Endothelial cell of hepatic sinusoid (primary cell): ENCODE measurements around the gene ADCY4.
"Not testable (repeated sequence)": the region's sequence is repeated elsewhere in the genome, so short reads cannot be mapped to it uniquely, and the experiment has no call there.

Experiments used
- in situ Hi-C: cut with HindIII; loops from 2 replicates; pipeline ENCODE4 v1.10.0; 2017; ENCODE audit warnings: low sequenced_read_pairs

Gene ADCY4

DNA sequence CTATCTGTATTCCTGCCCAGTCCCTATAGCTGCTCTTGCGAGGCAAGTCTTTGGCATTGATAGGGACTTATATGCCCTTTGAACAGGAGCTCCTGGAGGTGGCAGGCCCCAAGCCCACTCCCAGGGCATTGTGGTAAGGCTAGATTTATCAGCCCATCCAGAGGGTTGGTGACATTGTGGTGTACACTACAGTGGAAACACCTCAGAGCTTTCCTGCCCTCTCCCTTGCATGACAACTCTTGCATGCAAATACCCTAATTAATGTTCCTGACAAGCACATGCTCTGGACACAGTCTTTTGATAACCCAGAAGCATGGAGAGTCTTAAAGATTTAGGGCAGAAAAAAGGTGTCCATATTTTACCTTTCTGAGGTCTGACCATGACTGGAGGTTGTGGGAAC is 5.7 kb upstream of the ADCY4 start:
- in situ Hi-C loops: no loop called here

- in situ Hi-C loops: loop anchor here (5.0 kb wide), 2 partner anchors 62 to 98 kb away; no protein-coding TSS in a partner anchor
Measured at GRCh38 chr14:24339284-24340151, 4.6 kb upstream of the ADCY4 start, which contains the start of gene RIPK3. Gene RIPK3, minus strand, starts transcription at chr14:24339991. Its CDS starts 165 bp downstream, at chr14:24339826.

DNA sequence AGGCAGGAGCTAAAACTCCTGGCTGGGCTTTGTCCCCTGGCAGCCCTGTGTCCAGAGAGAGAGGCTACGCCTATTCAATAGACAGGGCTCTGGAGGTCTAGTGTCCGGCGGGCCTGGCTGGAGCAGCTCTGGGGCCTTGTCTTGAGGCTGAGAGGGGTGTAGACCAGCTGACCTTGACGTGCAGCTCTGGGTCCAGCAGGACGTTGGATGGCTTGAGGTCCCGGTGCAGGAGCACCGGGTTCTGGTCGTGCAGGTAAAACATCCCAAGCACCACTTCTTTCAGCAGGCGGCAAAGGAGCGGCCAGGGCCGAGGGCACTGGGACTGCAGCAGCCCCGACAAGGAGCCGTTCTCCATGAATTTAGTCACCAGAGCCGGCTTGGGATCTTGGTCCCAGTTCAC is 4.0 kb upstream of the ADCY4 start:
- in situ Hi-C loops: loop anchor here (5.0 kb wide), 2 partner anchors 62 to 98 kb away; no protein-coding TSS in a partner anchor

DNA sequence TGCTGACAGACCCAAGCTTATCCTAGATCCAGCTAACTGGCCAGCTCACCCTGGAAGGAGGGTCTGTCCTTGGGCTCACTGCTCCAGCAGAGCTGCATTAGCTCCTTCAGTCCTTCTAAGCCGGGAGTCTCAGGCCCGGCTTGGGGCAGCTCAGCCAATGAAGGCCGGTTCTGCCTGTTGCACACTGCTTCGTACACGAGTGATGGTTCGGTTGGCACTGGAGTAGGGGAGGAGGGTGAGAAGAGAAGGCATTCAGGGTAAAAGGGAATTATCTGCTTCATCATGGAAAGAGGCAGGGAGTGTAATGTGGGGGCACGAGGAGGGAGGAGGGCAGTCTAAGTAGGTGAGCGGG is 2.9 kb upstream of the ADCY4 start:
- in situ Hi-C loops: loop anchor here (5.0 kb wide), 2 partner anchors 60 to 100 kb away; no protein-coding TSS in a partner anchor

- in situ Hi-C loops: loop anchor here (5.0 kb wide), 2 partner anchors 60 to 100 kb away; no protein-coding TSS in a partner anchor
Measured at GRCh38 chr14:24337144-24337823, 2.4 kb upstream of the ADCY4 start.

DNA sequence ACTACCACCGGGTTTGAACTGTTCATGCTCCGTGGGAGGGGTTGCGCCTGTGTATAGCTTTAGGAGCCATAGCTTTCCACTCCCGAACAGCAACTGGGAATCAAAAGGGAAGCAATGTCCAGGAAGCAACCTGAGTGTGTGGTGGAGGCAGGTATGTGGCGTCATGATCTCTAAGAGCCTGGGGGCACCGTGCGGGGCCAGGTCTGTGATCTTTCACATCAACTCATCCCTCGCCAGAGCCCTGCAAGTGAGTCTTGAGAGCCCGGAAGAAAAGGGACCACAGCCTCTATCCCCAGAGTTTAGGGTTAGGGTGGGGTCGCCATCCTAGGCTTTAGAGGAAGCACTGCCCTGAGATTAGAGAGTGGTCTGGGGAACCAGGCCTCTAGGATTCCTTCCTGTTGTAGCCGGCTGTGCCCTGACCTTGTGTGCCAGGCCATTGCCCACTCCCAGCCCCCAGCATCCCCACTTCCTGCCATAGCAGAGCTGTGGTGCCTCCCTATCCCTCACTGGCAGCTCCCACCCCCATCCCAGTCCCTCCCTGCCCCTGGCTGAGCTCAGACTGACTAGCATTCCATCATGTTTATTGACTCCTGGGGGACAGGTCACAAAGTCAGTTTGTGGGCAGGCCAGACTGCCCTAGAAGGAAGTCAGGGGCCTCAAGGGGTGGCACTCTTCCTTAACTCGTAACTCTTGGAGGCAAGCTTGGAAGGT is 745 bp upstream of the ADCY4 start:
- in situ Hi-C loops: loop anchor here (5.0 kb wide), 2 partner anchors 58 to 102 kb away; no protein-coding TSS in a partner anchor

DNA sequence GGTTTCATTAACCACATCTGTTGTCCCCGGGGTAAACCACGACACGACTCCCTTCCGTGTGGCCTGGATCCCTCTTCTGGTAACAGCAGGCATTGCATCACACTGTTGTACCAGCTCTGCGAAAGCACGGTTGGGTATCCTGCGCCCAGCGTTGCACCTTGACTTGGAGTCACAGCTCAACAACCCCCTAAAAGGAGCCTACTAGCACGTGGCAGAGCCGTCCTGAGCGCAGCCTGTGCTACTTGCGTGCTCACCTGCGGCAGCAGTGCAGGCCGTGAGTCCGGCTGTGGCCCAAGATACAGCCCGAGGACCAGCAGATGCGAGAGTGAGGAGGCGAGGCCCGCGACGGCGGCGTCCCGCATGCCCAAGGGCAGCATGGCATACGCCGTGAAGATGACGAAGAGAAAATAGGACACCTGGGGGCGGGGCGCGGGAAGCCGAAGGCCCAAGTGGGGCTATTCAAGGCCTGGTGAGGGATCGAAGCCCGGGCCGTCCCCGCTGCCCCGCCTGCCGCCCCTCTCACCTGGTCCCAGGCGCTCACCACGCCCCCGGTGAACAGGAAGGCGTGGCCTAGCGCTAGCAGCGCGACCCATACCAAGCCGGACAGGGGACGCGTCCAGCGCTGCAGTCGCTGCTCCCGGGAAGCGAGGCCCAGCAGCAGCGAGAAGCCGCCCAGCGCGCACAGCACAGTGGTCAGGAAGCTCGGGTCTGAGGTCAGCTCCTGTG is 2.4 kb downstream of the ADCY4 start:
- in situ Hi-C loops: no loop called here

GRCh38 chr14:24331731-24332267 is 3.1 kb downstream of the ADCY4 start:
- in situ Hi-C loops: no loop called here

DNA sequence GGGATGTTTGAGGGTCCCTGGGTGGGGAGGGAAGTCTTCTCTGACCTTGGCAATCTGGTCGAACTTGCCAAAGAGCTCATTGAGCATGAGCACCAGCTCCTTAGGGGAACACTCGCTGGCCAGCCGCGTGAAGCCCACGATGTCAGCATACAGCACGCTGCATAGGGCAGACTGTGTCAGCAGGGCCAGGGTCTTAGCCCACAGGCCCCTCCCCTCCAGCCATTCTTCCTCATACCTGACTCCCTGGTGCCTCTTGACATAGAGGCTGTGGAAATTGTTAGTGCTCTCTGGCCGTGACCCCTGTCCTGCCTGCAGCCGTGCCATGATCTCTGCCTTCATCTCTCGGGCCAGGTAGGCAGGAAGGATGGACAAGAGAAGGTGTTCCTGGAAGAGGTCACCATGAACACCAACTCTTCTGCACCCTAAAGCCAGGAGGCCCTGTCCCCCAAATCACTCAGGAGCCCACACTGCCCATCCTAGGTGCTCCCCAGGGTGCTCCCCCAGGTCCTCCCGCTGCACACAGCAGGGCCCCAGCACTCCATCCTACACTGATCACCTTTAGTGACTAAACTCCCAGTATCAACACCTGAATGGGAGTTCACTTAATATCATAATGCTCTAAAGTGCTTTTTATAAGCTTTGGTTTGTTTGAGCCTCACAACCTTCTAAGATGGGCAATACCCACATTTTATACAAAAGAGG is 3.7 kb downstream of the ADCY4 start:
- in situ Hi-C loops: no loop called here

DNA sequence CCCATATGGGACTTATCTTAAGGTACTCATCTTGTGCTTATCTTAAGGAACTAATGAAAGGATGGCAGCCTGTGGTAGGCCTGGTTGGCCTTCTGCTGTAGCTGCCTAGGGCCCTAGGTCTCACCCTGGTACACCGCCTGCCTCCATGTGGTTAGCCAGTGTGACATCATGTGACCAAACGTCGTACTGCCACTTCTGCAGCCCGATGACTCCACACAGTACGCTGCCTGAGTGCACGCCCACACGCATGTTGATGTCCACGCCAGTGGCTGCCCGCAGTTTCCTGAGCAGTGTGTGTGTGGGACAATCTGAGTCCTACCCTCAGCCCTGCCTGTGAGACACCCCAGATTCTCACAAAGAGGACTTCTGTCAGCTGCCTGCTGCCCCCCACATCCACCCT is 5.1 kb downstream of the ADCY4 start:
- in situ Hi-C loops: no loop called here

DNA sequence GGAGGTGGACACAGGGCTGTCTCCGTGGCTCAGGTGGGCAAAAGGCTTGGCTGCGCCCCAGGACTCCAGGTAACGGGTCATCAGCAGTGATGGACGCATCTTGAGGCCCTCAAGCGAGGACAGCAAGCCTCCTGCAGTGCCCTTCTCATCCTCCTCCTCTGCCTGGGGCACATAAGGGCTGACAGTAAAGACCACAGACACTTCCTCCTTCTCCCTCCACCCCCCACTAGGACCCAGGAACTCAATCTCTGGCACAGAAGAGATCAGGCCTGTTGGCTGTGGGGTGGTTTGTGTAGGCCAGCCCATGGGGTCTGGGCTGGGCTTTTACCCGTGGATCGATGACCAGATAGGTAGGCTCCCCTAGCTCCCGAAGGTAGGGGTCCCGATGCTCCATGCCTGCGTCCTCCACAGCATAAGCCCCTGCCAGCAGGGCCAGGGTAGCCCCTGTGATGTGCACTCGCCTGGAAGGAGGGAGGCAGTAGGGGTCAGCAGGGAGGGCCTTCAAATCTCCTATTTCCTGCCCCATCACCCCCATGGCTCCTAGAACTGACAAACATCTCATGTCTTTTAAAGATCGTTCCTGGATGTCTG is 5.7 kb downstream of the ADCY4 start:
- in situ Hi-C loops: no loop called here

DNA sequence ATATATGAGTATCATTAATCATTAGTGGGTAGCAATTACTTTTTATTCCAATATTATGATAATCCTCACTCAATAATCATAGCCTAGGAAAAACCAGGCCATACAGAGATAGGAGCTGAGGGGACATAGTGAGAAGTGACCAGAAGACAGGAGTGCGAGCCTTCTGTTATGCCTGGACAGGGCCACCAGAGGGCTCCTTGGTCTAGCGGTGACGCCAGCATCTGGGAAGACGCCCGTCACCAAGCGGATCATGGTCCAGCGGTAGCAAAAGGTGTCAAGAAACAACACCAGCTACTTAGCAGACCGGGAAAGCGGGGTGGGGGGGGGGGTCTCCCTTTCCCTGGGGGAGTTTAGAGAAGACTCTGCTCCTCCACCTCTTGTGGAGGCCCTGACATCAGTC is 7.0 kb downstream of the ADCY4 start:
- in situ Hi-C loops: not testable (repeated sequence)

- in situ Hi-C loops: no loop called here
Measured at GRCh38 chr14:24327303-24327702, 7.6 kb downstream of the ADCY4 start.

DNA sequence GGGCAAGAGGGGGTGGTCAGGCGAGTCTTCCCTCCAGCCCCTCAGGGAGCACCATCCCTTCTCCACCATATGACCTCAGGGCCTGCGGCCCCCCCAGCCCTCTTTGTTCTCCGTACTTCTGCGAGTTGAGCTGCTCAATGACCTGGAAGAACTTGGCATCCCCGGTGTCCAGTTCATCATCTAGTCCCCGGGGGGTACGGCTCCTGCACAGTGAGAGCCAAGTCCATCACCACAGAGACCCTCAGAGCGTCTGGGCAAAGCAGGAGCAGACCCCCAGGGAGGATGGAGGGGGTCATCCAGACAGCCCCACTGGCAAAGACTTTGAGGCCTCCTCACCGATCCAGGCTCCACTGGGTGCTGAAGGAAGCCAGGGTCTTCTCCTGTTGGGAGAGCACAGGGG is 8.9 kb downstream of the ADCY4 start:
- in situ Hi-C loops: no loop called here

- in situ Hi-C loops: no loop called here
Measured at GRCh38 chr14:24325041-24325530, 9.8 kb downstream of the ADCY4 start.

GRCh38 chr14:24324024-24324423 is 10.8 kb downstream of the ADCY4 start:
- in situ Hi-C loops: loop anchor here (5.0 kb wide), 1 partner anchor 98 kb away; no protein-coding TSS in a partner anchor

GRCh38 chr14:24323341-24323740 is 11.5 kb downstream of the ADCY4 start:
- in situ Hi-C loops: loop anchor here (5.0 kb wide), 1 partner anchor 99 kb away; no protein-coding TSS in a partner anchor

DNA sequence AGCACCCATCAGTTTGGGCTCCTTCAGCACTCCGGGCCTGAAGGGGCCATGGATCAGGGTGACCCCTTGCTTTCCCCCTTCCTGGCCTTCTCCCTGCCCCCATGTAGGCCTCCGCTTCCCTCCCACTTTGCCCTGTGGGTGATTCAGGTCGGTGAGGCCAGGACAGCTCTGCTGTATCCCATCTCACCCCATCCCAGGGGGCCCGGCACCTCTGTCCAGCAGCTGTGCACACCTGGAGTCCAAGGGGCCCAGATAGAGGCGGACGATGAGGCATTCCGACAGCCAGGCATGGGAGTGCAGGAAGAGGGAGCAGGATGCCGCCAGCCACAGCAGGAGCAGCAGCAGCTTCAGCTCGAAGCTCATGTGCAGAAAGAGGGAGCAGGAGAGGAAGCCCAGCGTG is 12.2 kb downstream of the ADCY4 start:
- in situ Hi-C loops: loop anchor here (5.0 kb wide), 1 partner anchor 100 kb away; no protein-coding TSS in a partner anchor
